Esophagus muscularis mucosa (tissue), 2 donors: ENCODE results near the gene SFT2D2.

Experiments
- EP300 ChIP-seq: sonication (generic); formaldehyde crosslinking; IDR thresholded peaks from one replicate; pipeline ENCODE4 v1.6.1; 2017; ENCODE audit warnings: antibody characterized with exemption
- POLR2A ChIP-seq: fragments of 450-650 bp; IDR thresholded peaks from one replicate; pipeline ENCODE4 v1.6.1; 2017; ENCODE audit warnings: antibody characterized with exemption, moderate library complexity, mild to moderate bottlenecking, low read depth

DNA sequence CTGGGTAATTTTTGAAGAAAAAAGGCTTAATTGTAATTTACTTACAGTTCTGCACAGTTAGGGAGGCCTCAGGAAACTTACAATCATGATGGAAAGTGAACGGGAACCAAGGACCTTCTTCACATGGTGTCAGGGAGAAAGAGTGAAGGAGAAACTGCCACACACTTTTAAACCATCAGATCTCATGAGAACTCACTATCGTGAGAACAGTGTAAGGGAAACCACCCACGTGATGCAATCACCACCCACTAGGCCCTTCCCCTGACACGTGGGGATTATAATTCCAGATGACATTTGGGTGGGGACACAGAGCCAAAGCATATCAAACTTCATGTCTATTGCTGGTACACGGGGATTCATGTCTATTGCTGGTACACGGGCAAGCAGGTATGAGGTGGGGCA lies 5.3 kb upstream of the SFT2D2 start:
- no peak for TF ChIP-seq EP300
- TF ChIP-seq POLR2A: no peak
